Measurements from ENCODE around the gene KIAA1191. TPM values are rescaled to one million over a fixed set of nuclear protein-coding genes. Genes with fewer than 3 reads are reported as not detected.

Gene KIAA1191
- total and polyA plus RNA-seq, 9 of the 15 experiments (the other 6 are each of a cell fraction or from before 2014, with no cell fraction given), result 31.0 to 80.2 (median 45.7) TPM

DNA sequence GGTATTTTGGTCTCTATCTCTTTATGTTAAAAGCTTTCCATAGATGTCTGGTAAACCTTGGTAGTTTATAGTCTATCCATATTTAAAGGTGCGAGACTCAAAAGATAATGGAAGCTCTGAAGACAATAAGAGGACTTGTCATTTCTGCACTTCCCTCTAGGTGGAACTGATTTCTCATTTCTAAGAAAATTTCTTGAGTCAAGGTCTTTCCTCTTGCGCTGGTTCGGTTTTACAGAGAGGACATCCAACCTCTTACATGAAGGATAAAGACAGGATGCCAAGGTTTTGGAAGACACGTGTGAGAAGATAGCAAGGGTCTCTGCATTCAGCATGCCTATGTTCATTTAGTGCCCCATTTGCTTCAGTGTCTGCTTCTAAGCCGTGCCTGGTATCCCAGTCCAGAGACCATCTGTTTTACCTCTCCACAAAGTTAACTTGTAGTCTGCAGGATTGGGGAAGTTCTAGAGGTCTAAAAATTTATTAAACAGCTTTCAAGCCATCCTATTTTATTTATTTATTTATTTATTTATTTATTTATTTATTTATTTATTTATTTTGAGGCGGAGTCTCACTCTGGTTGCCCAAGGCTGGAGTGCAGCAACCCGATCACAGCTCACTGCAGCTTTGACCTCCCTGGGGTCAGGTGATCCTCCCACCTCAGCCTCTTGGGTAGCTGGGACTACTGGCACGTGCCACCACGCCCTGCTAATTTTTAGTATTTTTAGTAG, 41.6 kb downstream of the KIAA1191 start (continued):
- TF ChIP-seq, protein P1, sequence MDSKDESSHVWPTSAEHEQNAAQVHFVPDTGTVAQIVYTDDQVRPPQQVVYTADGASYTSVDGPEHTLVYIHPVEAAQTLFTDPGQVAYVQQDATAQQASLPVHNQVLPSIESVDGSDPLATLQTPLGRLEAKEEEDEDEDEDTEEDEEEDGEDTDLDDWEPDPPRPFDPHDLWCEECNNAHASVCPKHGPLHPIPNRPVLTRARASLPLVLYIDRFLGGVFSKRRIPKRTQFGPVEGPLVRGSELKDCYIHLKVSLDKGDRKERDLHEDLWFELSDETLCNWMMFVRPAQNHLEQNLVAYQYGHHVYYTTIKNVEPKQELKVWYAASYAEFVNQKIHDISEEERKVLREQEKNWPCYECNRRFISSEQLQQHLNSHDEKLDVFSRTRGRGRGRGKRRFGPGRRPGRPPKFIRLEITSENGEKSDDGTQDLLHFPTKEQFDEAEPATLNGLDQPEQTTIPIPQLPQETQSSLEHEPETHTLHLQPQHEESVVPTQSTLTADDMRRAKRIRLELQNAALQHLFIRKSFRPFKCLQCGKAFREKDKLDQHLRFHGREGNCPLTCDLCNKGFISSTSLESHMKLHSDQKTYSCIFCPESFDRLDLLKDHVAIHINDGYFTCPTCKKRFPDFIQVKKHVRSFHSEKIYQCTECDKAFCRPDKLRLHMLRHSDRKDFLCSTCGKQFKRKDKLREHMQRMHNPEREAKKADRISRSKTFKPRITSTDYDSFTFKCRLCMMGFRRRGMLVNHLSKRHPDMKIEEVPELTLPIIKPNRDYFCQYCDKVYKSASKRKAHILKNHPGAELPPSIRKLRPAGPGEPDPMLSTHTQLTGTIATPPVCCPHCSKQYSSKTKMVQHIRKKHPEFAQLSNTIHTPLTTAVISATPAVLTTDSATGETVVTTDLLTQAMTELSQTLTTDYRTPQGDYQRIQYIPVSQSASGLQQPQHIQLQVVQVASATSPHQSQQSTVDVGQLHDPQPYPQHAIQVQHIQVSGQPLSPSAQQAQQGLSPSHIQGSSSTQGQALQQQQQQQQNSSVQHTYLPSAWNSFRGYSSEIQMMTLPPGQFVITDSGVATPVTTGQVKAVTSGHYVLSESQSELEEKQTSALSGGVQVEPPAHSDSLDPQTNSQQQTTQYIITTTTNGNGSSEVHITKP (IDR thresholded peaks at IDR 0.05; ENCODE audit: partially characterized antibody), result no peak

DNA sequence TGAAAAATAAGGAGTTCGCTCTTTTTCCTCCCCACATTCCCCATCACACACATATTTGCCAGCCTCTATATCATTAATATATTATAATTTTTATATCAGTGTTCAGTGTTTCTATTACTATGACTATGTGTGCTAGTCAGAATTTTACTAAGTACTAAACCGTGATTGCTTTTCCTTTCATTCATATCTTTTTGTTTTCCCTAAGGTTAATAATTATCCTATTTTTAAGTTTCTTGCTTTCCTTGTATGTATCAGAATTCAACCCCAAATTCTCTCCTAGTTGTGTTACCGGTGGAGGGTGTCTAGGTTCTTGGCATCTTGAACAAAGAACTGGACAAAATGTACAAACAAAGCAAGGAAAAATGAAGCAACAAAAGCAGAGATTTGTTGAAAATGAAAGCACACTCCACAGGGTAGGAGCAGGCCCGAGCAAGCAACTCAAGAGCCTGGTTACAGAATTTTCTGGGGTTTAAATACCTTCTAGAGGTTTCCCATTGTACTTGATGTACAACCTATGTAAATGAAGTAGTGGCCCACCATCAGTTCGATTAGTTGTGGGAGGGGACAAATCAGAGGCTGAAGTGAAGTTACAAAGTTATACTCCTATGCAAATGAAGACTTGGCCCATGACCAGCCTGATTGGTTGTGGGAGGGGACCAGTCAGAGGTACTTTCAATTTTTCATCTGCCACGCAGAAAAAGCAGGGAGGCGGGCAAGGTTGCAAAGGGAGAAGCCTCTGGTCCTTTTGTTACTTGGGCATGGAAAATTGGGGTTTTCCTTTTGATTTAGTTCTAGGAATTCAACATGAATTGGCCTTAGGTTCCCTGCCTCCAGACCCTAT, 43.8 kb downstream of the KIAA1191 start:
- Histone ChIP-seq H3K9ac (ENCODE audit: insufficient read depth in 1 of 2, low read depth in 2 of 2, low read length in 2 of 2) (no peak overlapping the region), H3K4me2 (ENCODE audit: insufficient read depth, low read length) (no peak overlapping the region), H3K9me3 (replicated peaks; ENCODE audit: control insufficient read depth, insufficient read depth, low read depth, low read length) (no peaks in the 10 kb centered on the region), H3K4me3 (no peak overlapping the region), H2AFZ (ENCODE audit: low read depth, low read length) (no peak overlapping the region), H3K27me3 (ENCODE audit: control insufficient read depth in 2 of 2, insufficient read depth in 2 of 2, low read length in 2 of 2) (no peaks in the 10 kb centered on the region), H3K9me1 (ENCODE audit: control insufficient read depth, insufficient read depth, low read length) (no peaks in the 10 kb centered on the region), H3K36me3 (ENCODE audit: control insufficient read depth, insufficient read depth, low read length) (peaks cover 52% of the 10 kb centered on the region), H4K20me1 (replicated peaks; ENCODE audit: control insufficient read depth, insufficient read depth, low read length) (no peaks in the 10 kb centered on the region), H3K4me1 (replicated peaks in 1 of 2; ENCODE audit: control insufficient read depth in 2 of 2, insufficient read depth in 2 of 2, low read length in 2 of 2) (no peaks in the 10 kb centered on the region), H3K79me2 (ENCODE audit: control insufficient read depth, insufficient read depth, low read length) (no peaks in the 10 kb centered on the region), H3K27ac (ENCODE audit: extremely low read depth, low read depth, low read length) (no peak overlapping the region)
- CTCF ChIA-PET (ENCODE audit: low intra/inter-chr PET ratio), result no interaction called here
- 65% methylated on average over 7 of the region's 7 CpGs for WGBS (ENCODE audit: insufficient coverage, low coverage, missing lambda C conversion rate)
- BruUV-seq (replicated peaks), result no TSS peak
- ATAC-seq (no peak), DNase-seq (ENCODE audit: extremely low read depth in 1 of 4, low spot score in 3 of 4) (no peak), FAIRE-seq (no peak)
- intact Hi-C loops (cut with micrococcal nuclease), result no loop called here
- in situ Hi-C loops (cut with MboI), result no loop called here
- POLR2A ChIA-PET, result interaction anchor here (0.6 kb wide), 1 partner anchor 330 kb away, joined by 3 read pairs; the partner anchor contains the start of gene TSPAN17
- TF ChIP-seq KDM4B (IDR thresholded peaks at IDR 0.05; ENCODE audit: borderline replicate concordance in 2 of 2, low read depth in 1 of 2), result no peak
- TF ChIP-seq, protein P2, sequence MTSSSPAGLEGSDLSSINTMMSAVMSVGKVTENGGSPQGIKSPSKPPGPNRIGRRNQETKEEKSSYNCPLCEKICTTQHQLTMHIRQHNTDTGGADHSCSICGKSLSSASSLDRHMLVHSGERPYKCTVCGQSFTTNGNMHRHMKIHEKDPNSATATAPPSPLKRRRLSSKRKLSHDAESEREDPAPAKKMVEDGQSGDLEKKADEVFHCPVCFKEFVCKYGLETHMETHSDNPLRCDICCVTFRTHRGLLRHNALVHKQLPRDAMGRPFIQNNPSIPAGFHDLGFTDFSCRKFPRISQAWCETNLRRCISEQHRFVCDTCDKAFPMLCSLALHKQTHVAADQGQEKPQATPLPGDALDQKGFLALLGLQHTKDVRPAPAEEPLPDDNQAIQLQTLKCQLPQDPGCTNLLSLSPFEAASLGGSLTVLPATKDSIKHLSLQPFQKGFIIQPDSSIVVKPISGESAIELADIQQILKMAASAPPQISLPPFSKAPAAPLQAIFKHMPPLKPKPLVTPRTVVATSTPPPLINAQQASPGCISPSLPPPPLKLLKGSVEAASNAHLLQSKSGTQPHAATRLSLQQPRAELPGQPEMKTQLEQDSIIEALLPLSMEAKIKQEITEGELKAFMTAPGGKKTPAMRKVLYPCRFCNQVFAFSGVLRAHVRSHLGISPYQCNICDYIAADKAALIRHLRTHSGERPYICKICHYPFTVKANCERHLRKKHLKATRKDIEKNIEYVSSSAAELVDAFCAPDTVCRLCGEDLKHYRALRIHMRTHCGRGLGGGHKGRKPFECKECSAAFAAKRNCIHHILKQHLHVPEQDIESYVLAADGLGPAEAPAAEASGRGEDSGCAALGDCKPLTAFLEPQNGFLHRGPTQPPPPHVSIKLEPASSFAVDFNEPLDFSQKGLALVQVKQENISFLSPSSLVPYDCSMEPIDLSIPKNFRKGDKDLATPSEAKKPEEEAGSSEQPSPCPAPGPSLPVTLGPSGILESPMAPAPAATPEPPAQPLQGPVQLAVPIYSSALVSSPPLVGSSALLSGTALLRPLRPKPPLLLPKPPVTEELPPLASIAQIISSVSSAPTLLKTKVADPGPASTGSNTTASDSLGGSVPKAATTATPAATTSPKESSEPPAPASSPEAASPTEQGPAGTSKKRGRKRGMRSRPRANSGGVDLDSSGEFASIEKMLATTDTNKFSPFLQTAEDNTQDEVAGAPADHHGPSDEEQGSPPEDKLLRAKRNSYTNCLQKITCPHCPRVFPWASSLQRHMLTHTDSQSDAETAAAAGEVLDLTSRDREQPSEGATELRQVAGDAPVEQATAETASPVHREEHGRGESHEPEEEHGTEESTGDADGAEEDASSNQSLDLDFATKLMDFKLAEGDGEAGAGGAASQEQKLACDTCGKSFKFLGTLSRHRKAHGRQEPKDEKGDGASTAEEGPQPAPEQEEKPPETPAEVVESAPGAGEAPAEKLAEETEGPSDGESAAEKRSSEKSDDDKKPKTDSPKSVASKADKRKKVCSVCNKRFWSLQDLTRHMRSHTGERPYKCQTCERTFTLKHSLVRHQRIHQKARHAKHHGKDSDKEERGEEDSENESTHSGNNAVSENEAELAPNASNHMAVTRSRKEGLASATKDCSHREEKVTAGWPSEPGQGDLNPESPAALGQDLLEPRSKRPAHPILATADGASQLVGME (CRISPR knock-in tag; IDR thresholded peaks at IDR 0.05), result no peak
- no peak for TF ChIP-seq HOXB6 (CRISPR knock-in tag; IDR thresholded peaks at IDR 0.05; ENCODE audit: borderline replicate concordance)
